GM12878 (cell line): ENCODE data around the gene OR13J1. TPM values are rescaled to one million over a fixed set of nuclear protein-coding genes. Genes with fewer than 3 reads are reported as not detected.
A peak's percentile ranks its signal among the peaks of the same experiment; 100 is the strongest.

ENCODE experiments used
- ATAC-seq: fragments of 200-7000 bp; cut with Tn5 transposase; 3 replicates; pipeline ENCODE4 v1.9.1; 2020; ENCODE audit warnings: mild to moderate bottlenecking, moderate library complexity
- BruUV-seq: library from RNA; stranded (reverse); fragments of 400-500 nt; replicated peaks from 2 replicates; lab custom pipeline; 2021; lab: Mats Ljungman, UMichigan
- CTCF ChIA-PET: fragments of 300-600 bp; sonication (Branson Sonifier 250); formaldehyde crosslinking; extraction: SDS; loops from one replicate; lab custom pipeline; 2021; ENCODE audit warnings: inconsistent platforms; lab: Yijun Ruan, JAX
- POLR2A ChIA-PET: fragments of 350-600 bp; formaldehyde crosslinking; extraction: SDS; loops from one replicate; lab custom pipeline; 2021; ENCODE audit warnings: inconsistent platforms; lab: Charles Lee
- RAD21 ChIA-PET: fragments of 300-600 bp; sonication (Branson Sonifier 250); formaldehyde crosslinking; loops from one replicate; lab custom pipeline; 2023; ENCODE audit warnings: antibody characterized with exemption; ENCODE audit not compliant: unreplicated experiment; lab: Charles Lee
- SMC1A ChIA-PET: fragments of 300-600 bp; sonication (Branson Sonifier 250); formaldehyde crosslinking; loops from one replicate; lab custom pipeline; 2023; ENCODE audit not compliant: unreplicated experiment, uncharacterized antibody; lab: Charles Lee
- DNase-seq: peaks from one replicate; pipeline ENCODE4 v3.0.0-alpha.2; 2011; ENCODE audit warnings: low read depth, low spot score
- FAIRE-seq: peaks from 3 replicates; lab custom pipeline; 2011; peaks lifted over from hg19 to GRCh38; lab: Jason Lieb, UNC
- H2AFZ ChIP-seq: 2 replicates; pipeline ENCODE4 v1.6.0; 2011; ENCODE audit warnings: low read depth, low read length, control low read depth; ENCODE audit not compliant: control insufficient read depth
- H3K27ac ChIP-seq: 2 replicates; pipeline ENCODE4 v1.5.1; 2011; ENCODE audit warnings: control low read depth; ENCODE audit not compliant: control insufficient read depth, insufficient read depth
- H3K27me3 ChIP-seq, 2 experiments: replicated peaks in 1 of 2; 2 replicates each; pipeline versions ENCODE4 v1.6.0 to v1.6.1; 2011; ENCODE audit warnings: low read length in 1 of 2; ENCODE audit not compliant: control insufficient read depth in 2 of 2, insufficient read depth in 2 of 2
- H3K36me3 ChIP-seq, 2 experiments: 2 replicates each; pipeline ENCODE4 v1.5.1; 2011; ENCODE audit warnings: low read length in 1 of 2; ENCODE audit not compliant: control insufficient read depth in 2 of 2, insufficient read depth in 2 of 2
- H3K4me1 ChIP-seq: 2 replicates; pipeline ENCODE4 v1.6.1; 2011; ENCODE audit warnings: mild to moderate bottlenecking, low read length, moderate library complexity, mixed read lengths; ENCODE audit not compliant: control insufficient read depth, insufficient read depth
- H3K4me2 ChIP-seq: 2 replicates; pipeline ENCODE4 v1.6.0; 2011; ENCODE audit warnings: control low read depth; ENCODE audit not compliant: control insufficient read depth, insufficient read depth
- H3K4me3 ChIP-seq: fragments of 200-600 bp; sonication (generic); 2 replicates; pipeline ENCODE4 v1.5.1; 2016
- H3K79me2 ChIP-seq: 2 replicates; pipeline ENCODE4 v1.6.0; 2011; ENCODE audit warnings: low read length; ENCODE audit not compliant: control insufficient read depth, insufficient read depth
- H3K9ac ChIP-seq: 2 replicates; pipeline ENCODE4 v1.8.0; 2011; ENCODE audit warnings: low read length, control low read depth, mixed read lengths; ENCODE audit not compliant: control insufficient read depth, insufficient read depth
- H3K9me3 ChIP-seq: replicated peaks from 3 replicates; pipeline ENCODE4 v1.5.1; 2011; ENCODE audit warnings: mild to moderate bottlenecking, low read length; ENCODE audit not compliant: control insufficient read depth, insufficient read depth
- H4K20me1 ChIP-seq: 2 replicates; pipeline ENCODE4 v1.6.0; 2011; ENCODE audit not compliant: control insufficient read depth, insufficient read depth
- CBFB ChIP-seq: IDR thresholded peaks from 2 replicates; pipeline ENCODE4 v1.6.1; 2016; ENCODE audit warnings: antibody characterized with exemption, low read depth
- CEBPB ChIP-seq, 2 experiments: fragments of 150-350 bp in 1 of 2; IDR thresholded peaks; 2 replicates each; pipeline ENCODE4 v1.6.1; 2012 to 2014; ENCODE audit warnings: low read depth in 2 of 2, low read length in 2 of 2, borderline replicate concordance in 1 of 2, inconsistent platforms in 1 of 2
- KAT2A ChIP-seq: conservative IDR thresholded peaks from 2 replicates; pipeline ENCODE4 v1.6.1; 2011; ENCODE audit warnings: low read depth, low read length; ENCODE audit not compliant: control insufficient read depth
- NR2F1 ChIP-seq: fragments of 450-650 bp; conservative IDR thresholded peaks from 2 replicates; pipeline ENCODE4 v1.6.1; 2017; ENCODE audit warnings: mild to moderate bottlenecking
- PAX8 ChIP-seq: fragments of 450-650 bp; IDR thresholded peaks from 2 replicates; pipeline ENCODE4 v1.6.1; 2017; ENCODE audit warnings: mild to moderate bottlenecking, moderate library complexity
- PML ChIP-seq: IDR thresholded peaks from 2 replicates; pipeline ENCODE4 v1.6.1; 2012; ENCODE audit warnings: low read length, inconsistent platforms
- YY1 ChIP-seq: IDR thresholded peaks from 2 replicates; pipeline ENCODE4 v1.6.1; 2011; ENCODE audit warnings: low read depth, mild to moderate bottlenecking, low read length
- WGBS: methylation state at CpG from one replicate; pipeline ENCODE4 v1.1.6; 2016; ENCODE audit warnings: low lambda C conversion rate; ENCODE audit not compliant: insufficient replicate concordance, insufficient coverage; ENCODE audit errors: missing lambda C conversion rate; 5-methylcytosine and 5-hydroxymethylcytosine counted together
- in situ Hi-C: fragments of 300-500 bp; cut with MboI; formaldehyde crosslinking; loops from 9 replicates; pipeline ENCODE4 v1.14.3; 2018; ENCODE audit warnings: mixed read lengths
- intact Hi-C: fragments of 100-400 bp; cut with micrococcal nuclease; formaldehyde crosslinking; loops from one replicate; pipeline ENCODE4 v1.14.2; 2022; ENCODE audit not compliant: unreplicated experiment
- polyA plus RNA-seq, 11 experiments: library from polyadenylated mRNA; depleted of rRNA in 4 of 11; unstranded in 6 of 11; stranded (reverse) in 5 of 11; fragments of >200 nt; fragmentation: Nextera tagmentation in 4 of 11; fragmentation: Illumina TruSeq in 1 of 11; extraction: Ambion mirVana in 4 of 11; extraction: Trizol in 1 of 11; gene quantifications; 1 replicate in 1 of 11; 2 replicates in 10 of 11; pipeline versions ENCODE4 v1.2.1 to v1.2.3, GENCODE V29; 2011 to 2016; ENCODE audit warnings: inconsistent platforms in 2 of 11, missing spikeins in 2 of 11, low read depth in 1 of 11
- total RNA-seq, 4 experiments: library from RNA; depleted of rRNA in 3 of 4; stranded (reverse); fragments of >200 nt in 3 of 4; fragmentation: Illumina TruSeq in 1 of 4; extraction: Trizol in 1 of 4; gene quantifications; 2 replicates each; pipeline versions ENCODE4 v1.2.1 to v1.2.3, GENCODE V29; 2013 to 2021
- TF ChIP-seq, protein P1 (sequence below): fragments of 450-650 bp; IDR thresholded peaks from 2 replicates; pipeline ENCODE4 v1.6.1; 2016; ENCODE audit warnings: mild to moderate bottlenecking, moderate library complexity, borderline replicate concordance
- TF ChIP-seq, protein P2 (sequence below): fragments of 150-350 bp; IDR thresholded peaks from 2 replicates; pipeline ENCODE4 v1.6.1; 2014; ENCODE audit warnings: mild to moderate bottlenecking, low read depth, low read length
- TF ChIP-seq, protein P3 (sequence below): IDR thresholded peaks from 2 replicates; pipeline ENCODE4 v1.6.1; 2012; ENCODE audit warnings: low read depth, low read length, improper control_type of control experiment
- TF ChIP-seq, protein P4 (sequence below): fragments of 450-650 bp; formaldehyde crosslinking; IDR thresholded peaks from 2 replicates; pipeline ENCODE4 v1.4.0; 2022; ENCODE audit warnings: mild to moderate bottlenecking, moderate library complexity

The OR13J1 gene
- total and polyA plus RNA-seq, 10 of the 15 experiments (the other 5 are each of a cell fraction or from before 2014, with no cell fraction given) = not detected

DNA sequence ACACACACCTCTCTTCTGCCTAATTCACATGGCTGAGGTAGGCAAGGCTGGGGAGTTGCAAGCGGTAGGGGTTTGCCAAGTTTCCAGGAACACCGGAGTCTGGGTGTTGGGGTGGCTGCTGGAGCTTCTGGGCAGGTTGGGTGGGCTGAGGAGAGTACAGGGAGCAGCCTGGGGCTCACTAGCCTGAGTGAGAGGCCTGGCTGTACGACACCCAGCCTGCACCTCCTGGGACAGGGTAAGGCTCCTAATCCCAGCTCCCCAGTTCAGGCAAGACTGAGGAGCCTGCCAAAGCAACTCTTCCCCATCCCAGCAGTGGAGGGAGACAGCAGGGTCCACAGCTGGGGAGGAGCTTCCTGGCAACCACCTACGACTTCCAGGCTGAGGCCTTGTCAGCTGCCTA, 47.1 kb upstream of the OR13J1 start (continued):
- TF ChIP-seq, protein P1, sequence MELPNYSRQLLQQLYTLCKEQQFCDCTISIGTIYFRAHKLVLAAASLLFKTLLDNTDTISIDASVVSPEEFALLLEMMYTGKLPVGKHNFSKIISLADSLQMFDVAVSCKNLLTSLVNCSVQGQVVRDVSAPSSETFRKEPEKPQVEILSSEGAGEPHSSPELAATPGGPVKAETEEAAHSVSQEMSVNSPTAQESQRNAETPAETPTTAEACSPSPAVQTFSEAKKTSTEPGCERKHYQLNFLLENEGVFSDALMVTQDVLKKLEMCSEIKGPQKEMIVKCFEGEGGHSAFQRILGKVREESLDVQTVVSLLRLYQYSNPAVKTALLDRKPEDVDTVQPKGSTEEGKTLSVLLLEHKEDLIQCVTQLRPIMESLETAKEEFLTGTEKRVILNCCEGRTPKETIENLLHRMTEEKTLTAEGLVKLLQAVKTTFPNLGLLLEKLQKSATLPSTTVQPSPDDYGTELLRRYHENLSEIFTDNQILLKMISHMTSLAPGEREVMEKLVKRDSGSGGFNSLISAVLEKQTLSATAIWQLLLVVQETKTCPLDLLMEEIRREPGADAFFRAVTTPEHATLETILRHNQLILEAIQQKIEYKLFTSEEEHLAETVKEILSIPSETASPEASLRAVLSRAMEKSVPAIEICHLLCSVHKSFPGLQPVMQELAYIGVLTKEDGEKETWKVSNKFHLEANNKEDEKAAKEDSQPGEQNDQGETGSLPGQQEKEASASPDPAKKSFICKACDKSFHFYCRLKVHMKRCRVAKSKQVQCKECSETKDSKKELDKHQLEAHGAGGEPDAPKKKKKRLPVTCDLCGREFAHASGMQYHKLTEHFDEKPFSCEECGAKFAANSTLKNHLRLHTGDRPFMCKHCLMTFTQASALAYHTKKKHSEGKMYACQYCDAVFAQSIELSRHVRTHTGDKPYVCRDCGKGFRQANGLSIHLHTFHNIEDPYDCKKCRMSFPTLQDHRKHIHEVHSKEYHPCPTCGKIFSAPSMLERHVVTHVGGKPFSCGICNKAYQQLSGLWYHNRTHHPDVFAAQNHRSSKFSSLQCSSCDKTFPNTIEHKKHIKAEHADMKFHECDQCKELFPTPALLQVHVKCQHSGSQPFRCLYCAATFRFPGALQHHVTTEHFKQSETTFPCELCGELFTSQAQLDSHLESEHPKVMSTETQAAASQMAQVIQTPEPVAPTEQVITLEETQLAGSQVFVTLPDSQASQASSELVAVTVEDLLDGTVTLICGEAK = no peak
- no peak for TF ChIP-seq CEBPB (IDR thresholded peaks at IDR 0.05; ENCODE audit: borderline replicate concordance in 1 of 2, low read depth in 2 of 2, low read length in 2 of 2)
- TF ChIP-seq, protein P2, sequence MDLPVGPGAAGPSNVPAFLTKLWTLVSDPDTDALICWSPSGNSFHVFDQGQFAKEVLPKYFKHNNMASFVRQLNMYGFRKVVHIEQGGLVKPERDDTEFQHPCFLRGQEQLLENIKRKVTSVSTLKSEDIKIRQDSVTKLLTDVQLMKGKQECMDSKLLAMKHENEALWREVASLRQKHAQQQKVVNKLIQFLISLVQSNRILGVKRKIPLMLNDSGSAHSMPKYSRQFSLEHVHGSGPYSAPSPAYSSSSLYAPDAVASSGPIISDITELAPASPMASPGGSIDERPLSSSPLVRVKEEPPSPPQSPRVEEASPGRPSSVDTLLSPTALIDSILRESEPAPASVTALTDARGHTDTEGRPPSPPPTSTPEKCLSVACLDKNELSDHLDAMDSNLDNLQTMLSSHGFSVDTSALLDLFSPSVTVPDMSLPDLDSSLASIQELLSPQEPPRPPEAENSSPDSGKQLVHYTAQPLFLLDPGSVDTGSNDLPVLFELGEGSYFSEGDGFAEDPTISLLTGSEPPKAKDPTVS = no peak

DNA sequence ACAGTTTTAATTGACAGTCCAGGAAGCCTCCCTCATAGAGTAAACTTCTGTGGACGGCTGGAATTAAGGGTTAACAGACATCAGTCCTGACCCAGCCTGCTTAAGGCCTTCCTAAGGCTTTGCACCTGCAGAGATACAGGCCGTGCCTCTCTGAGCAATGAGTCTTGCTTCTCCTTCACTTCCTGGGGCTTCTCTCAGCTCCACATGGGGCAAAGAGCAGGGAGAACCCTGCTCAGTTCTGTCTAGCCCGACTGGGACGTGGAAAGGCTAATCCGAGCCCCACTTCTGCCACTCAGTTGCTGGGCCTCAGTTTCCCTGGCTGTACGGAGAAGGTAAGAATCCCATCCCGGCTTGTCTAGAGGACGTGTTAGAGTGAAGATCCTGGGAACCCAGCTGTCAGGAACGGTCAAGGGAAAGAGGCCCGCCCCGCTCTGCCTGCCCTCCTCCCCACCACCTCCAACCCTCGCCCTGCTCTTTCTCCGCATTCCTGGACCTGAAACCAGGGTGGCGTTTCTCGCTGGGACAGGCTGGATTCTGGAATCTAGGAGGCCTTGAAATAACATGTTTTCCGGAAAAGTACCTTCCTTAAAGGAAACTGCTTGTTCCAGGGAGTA, 45.6 kb upstream of the OR13J1 start:
- in situ Hi-C loops (no loop called here), intact Hi-C loops (no loop called here)
- no peaks in the 10 kb centered on the region for H3K36me3 ChIP-seq
- no peaks in the 10 kb centered on the region for H3K4me1 ChIP-seq
- POLR2A ChIA-PET = no interaction called here
- H3K79me2 ChIP-seq = no peaks in the 10 kb centered on the region
- no peak overlapping the region for H3K9ac ChIP-seq
- RAD21 ChIA-PET = no interaction called here
- no peak overlapping the region for H3K4me3 ChIP-seq
- peak; percentile 21; the same call in 1 of the 3 replicates for ATAC-seq
- H4K20me1 ChIP-seq = no peaks in the 10 kb centered on the region
- SMC1A ChIA-PET = no interaction called here
- H3K27me3 ChIP-seq = no peaks in the 10 kb centered on the region; a peak in 1 of 4 replicates
- no peak overlapping the region for H3K27ac ChIP-seq
- H2AFZ ChIP-seq = no peak overlapping the region
- H3K4me2 ChIP-seq = no peak overlapping the region
- 65% methylated on average over 16 of the region's 16 CpGs for WGBS
- H3K9me3 ChIP-seq = peaks cover 2% of the 10 kb centered on the region; the same call in 2 of the 3 replicates
- BruUV-seq = no TSS peak
- no peak for DNase-seq
- CTCF ChIA-PET = no interaction called here
- FAIRE-seq = no peak
- TF ChIP-seq, protein P3, sequence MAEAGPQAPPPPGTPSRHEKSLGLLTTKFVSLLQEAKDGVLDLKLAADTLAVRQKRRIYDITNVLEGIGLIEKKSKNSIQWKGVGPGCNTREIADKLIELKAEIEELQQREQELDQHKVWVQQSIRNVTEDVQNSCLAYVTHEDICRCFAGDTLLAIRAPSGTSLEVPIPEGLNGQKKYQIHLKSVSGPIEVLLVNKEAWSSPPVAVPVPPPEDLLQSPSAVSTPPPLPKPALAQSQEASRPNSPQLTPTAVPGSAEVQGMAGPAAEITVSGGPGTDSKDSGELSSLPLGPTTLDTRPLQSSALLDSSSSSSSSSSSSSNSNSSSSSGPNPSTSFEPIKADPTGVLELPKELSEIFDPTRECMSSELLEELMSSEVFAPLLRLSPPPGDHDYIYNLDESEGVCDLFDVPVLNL = no peak
- TF ChIP-seq NR2F1 (no peak), PML (no peak), YY1 (no peak), CBFB (no peak), KAT2A (no peak), PAX8 (no peak)
- TF ChIP-seq, protein P4, sequence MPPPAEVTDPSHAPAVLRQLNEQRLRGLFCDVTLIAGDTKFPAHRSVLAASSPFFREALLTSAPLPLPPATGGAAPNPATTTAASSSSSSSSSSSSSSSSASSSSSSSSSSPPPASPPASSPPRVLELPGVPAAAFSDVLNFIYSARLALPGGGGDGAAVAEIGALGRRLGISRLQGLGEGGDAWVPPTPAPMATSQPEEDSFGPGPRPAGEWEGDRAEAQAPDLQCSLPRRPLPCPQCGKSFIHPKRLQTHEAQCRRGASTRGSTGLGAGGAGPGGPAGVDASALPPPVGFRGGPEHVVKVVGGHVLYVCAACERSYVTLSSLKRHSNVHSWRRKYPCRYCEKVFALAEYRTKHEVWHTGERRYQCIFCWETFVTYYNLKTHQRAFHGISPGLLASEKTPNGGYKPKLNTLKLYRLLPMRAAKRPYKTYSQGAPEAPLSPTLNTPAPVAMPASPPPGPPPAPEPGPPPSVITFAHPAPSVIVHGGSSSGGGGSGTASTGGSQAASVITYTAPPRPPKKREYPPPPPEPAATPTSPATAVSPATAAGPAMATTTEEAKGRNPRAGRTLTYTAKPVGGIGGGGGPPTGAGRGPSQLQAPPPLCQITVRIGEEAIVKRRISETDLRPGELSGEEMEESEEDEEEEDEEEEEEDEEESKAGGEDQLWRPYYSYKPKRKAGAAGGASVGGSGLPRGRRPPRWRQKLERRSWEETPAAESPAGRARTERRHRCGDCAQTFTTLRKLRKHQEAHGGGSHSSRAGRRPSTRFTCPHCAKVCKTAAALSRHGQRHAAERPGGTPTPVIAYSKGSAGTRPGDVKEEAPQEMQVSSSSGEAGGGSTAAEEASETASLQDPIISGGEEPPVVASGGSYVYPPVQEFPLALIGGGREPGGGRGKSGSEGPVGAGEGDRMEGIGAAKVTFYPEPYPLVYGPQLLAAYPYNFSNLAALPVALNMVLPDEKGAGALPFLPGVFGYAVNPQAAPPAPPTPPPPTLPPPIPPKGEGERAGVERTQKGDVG (CRISPR knock-in tag) = no peak
